GM21737 (cell line): ENCODE data around the gene CAMSAP3.
A peak's percentile ranks its signal among the peaks of the same experiment; 100 is the strongest.

Experiments
- ATAC-seq: cut with Tn5 transposase; IDR thresholded peaks from one replicate; pipeline ENCODE4 v1.9.1; 2021; ENCODE audit warnings: mild to moderate bottlenecking, moderate library complexity; ENCODE audit not compliant: unreplicated experiment

CAMSAP3 gene, protein sequence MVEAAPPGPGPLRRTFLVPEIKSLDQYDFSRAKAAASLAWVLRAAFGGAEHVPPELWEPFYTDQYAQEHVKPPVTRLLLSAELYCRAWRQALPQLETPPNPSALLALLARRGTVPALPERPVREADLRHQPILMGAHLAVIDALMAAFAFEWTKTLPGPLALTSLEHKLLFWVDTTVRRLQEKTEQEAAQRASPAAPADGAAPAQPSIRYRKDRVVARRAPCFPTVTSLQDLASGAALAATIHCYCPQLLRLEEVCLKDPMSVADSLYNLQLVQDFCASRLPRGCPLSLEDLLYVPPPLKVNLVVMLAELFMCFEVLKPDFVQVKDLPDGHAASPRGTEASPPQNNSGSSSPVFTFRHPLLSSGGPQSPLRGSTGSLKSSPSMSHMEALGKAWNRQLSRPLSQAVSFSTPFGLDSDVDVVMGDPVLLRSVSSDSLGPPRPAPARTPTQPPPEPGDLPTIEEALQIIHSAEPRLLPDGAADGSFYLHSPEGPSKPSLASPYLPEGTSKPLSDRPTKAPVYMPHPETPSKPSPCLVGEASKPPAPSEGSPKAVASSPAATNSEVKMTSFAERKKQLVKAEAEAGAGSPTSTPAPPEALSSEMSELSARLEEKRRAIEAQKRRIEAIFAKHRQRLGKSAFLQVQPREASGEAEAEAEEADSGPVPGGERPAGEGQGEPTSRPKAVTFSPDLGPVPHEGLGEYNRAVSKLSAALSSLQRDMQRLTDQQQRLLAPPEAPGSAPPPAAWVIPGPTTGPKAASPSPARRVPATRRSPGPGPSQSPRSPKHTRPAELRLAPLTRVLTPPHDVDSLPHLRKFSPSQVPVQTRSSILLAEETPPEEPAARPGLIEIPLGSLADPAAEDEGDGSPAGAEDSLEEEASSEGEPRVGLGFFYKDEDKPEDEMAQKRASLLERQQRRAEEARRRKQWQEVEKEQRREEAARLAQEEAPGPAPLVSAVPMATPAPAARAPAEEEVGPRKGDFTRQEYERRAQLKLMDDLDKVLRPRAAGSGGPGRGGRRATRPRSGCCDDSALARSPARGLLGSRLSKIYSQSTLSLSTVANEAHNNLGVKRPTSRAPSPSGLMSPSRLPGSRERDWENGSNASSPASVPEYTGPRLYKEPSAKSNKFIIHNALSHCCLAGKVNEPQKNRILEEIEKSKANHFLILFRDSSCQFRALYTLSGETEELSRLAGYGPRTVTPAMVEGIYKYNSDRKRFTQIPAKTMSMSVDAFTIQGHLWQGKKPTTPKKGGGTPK

DNA sequence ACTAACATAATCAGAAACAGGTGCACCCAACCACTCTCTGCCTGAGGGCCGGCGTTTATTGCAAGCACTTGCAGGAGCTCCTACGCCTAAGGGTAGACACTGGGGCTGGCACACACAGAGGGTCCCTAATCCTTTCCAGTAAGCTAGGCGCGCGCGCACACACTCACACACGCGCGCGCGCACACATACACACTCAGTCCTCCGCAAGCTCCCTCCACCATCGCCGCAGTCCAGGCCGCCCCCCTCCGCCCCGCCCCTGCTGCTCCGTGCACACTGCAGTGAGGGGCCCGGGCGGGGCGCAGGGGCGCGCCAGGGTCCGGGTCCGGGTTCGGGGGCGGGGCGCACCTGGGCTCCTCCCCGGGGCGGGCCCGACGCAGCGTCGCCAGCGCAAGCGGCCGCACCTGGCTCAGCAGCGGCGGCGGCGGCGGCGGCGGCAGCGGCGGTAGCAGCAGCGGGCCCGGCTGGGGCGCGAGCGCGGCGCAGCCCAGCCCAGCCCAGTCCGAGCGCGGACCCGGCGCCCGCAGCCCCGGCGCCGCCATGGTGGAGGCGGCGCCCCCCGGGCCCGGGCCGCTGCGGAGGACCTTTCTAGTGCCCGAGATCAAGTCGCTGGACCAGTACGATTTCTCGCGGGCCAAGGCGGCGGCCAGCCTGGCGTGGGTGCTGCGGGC is at the start of gene CAMSAP3:
Gene CAMSAP3, plus strand, starts transcription at position 398 of the 668 bp plus-strand sequence. Its CDS starts 140 bp downstream, at position 538.
- ATAC-seq, result peak; percentile 52

DNA sequence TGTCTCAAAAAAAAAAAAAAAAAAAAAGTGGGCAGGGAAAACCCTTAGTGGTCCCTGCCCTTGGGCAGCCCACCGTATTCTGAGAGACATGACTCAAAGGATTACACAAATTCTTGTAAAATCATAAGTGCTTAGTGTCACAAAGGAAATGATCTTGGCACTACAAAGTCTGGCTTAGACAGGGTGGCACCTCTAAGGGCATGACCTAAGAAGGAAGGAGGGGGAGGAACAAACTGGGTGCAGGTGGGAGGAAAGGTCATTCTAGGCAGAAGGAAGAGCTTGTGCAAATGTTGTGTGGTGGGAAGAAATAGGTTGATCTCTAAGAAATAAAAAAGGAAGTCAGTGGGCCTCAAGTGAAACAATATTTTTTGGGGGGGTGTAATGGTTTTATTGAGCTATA is 49.8 kb upstream of the CAMSAP3 start:
- ATAC-seq, result no peak

DNA sequence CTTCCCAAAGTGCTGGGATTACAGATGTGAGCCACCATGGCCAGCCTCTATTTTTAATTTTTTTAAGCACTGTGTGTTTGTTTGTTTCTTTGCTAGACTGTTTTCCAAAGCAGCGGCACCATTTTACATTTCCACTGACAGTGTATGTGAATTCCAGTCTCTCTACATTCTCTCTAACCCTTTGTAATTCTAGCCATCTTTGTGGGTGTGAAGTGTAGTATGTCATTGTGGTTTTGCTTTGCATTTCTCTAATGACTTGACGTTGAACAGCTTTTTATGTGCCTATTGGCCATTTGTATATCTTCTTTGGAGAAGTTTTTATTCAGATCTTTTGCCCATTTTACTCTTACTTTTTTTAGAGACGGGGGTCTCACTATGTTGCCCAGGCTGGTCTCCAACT is 48.5 kb upstream of the CAMSAP3 start:
- no peak for ATAC-seq

DNA sequence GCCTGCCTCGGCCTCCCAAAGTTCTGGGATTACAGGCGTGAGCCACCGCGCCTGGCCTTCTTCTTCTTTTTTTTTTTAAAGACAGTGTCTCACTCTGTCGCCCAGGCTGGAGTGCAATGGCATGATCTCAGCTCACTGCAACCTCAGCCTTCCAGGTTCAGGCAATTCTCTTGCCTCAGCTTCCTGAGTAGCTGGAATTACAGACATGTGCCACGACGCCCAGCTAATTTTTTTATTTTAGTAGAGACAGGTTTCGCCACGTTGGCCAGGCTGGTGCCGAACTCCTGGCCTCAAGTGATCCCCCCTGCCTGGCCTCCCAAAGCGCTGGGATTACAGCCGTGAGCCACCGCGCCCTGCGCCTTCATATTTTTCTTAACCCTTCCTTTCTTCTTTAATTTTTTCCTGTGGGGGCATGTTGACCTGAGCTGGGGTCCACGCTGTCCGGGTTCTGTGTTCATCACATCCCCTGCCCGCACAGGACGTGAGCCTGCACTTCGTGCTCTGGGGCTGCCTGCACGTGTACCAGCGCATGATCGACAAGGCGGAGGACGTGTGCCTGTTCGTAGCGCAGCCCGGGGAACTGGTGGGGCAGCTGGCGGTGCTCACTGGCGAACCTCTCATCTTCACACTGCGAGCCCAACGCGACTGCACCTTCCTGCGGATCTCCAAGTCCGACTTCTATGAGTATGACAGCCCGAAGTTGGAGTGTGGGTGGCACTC is 46.1 kb upstream of the CAMSAP3 start:
- no peak for ATAC-seq

DNA sequence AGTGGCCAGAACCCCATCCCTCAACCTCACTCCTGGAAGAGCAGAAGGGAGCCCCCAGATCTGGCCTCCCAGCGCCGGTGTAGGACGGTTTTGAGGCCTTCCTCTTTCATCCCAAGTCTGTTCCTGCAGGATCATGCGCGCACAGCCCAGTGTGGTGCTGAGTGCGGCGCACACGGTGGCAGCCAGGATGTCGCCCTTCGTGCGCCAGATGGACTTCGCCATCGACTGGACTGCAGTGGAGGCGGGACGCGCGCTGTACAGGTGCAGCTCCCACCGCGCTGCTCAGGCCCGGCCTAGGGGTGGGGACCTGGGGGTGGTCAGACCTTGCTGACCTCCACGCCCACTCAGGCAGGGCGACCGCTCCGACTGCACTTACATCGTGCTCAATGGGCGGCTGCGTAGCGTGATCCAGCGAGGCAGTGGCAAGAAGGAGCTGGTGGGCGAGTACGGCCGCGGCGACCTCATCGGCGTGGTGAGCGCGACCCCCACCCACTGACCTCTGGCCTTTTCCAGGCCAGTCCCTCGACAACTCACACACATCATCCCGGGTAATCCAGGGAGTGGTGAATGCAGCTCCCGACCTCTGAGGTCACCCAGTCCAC is 45.4 kb upstream of the CAMSAP3 start:
- ATAC-seq, result no peak

DNA sequence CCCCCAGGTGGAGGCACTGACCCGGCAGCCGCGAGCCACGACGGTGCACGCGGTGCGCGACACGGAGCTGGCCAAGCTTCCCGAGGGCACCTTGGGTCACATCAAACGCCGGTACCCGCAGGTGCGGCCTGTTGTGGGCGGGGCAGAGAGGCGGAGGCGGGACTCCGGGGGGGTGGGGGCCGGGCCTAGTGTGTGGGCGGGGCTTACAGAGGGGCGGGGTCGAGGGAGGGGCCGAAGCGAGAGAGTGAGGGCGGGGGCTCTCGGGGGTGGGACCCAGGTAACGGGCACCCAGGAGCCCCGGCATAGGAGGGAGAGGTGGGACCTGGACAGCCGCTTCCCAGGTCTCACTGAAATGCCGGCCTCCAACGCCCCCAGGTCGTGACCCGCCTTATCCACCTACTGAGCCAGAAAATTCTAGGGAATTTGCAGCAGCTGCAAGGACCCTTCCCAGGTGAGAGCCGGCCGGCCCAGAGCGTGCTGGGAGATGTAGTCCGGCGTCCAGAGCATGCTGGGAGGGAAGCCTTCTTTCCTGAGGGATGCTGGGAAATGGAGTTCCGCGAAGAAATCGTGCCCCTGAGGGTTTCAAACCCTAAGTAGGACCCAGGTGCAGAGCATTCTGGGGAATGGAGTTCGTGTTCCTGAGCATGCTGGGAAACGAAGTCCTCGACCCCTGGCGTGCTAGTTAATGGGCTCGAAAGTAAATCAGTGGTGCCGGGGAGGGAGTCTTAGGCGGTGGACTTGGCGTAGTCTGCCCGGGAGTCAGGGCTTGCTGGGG is 44.5 kb upstream of the CAMSAP3 start:
- ATAC-seq, result no peak

DNA sequence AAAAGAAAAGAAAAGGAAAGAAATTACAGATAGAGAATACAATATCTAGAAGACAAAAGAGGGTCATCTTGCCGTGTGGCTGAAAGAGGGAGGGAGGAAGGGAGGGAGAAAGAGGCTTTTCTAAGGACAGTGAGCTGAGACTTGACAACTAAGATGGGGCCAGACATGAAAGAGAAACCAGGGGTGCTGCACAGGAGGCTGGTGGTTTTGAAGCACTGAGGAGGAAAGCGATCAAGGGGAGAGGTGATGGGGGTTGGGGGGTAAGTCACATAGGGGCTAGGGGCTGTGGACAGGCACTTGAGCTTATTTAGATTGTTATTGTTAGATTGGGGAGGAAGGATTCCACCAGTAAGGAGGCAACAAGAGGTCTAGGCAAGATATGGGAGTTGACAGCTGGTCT is 42.9 kb upstream of the CAMSAP3 start:
- no peak for ATAC-seq

DNA sequence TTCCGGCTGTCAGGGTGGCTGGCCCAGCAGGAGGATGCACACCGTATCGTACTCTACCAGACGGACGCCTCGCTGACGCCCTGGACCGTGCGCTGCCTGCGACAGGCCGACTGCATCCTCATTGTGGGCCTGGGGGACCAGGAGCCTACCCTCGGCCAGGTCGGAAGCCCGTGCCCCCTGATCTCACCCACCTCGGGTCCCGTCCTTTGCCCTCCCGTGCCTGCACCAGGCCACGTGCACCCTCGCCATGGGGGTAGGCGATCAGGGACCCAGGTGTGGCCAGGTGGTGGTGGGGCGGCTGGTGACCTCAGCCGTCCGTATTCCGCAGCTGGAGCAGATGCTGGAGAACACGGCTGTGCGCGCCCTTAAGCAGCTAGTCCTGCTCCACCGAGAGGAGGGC is 41.1 kb upstream of the CAMSAP3 start:
- no peak for ATAC-seq

DNA sequence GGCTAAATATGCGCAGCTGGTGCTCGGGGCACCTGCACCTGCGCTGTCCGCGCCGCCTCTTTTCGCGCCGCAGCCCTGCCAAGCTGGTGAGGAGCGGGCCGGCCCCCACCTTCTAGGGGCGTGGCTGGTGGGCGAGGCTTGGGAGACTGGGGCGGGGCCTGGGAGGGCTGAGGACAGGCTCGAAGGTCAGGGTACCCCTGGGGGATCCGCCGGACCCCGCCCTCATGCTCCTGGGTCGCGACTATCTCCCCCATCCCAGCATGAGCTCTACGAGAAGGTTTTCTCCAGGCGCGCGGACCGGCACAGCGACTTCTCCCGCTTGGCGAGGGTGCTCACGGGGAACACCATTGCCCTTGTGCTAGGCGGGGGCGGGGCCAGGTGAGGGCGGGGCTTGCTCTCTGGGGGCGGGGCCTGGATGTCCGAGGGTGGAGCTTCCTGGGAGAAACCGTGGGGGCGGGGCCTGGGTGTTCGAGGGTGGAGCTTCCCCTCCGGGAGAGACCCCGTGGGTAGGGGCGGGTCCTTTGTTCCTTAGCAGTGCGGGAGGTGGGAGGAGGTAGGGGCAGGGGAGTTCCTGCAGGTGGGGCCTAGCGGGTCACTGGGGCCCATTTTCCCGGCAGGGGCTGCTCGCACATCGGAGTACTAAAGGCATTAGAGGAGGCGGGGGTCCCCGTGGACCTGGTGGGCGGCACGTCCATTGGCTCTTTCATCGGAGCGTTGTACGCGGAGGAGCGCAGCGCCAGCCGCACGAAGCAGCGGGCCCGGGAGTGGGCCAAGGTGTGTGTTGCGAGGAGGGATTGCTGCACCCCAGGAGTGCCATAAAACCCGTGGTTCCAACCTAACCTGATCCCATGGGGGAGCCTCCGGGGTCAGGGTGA is 40.4 kb upstream of the CAMSAP3 start:
- no peak for ATAC-seq

DNA sequence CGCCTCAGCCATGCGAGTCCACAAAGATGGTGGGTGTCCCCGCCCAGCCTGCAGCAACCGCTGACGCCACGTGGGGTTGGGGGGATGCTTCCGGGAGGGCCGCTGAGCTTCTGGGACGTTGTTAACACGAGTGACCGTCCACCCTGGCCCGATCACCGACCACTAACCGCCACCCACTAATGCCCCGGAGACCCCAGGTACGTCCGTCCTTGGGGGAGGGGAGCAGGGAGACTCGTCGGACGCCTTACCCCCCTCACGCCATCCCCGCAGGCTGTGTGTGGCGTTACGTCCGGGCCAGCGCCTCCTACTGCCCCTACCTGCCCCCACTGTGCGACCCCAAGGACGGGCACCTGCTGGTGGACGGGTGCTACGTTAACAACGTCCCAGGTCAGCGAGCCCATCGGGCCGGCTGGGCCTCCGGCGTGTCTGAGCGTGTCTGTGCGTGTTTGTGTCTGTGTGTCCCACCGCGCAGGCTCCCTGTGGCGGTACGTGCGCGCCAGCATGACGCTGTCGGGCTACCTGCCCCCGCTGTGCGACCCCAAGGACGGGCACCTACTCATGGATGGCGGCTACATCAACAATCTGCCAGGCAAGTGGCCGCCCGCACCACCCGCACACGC is 38.9 kb upstream of the CAMSAP3 start:
- ATAC-seq, result no peak

DNA sequence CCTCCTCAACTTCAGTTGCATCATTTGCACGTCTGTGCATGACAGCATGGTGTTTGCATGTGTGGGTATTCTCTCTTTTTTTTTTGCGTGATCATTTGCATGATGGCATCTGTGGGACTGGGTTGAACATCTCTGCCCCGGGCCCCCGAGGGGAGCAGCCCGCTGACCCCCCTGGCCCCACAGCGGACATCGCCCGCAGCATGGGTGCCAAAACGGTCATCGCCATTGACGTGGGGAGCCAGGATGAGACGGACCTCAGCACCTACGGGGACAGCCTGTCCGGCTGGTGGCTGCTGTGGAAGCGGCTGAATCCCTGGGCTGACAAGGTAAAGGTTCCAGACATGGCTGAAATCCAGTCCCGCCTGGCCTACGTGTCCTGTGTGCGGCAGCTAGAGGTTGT is 37.0 kb upstream of the CAMSAP3 start:
- no peak for ATAC-seq

DNA sequence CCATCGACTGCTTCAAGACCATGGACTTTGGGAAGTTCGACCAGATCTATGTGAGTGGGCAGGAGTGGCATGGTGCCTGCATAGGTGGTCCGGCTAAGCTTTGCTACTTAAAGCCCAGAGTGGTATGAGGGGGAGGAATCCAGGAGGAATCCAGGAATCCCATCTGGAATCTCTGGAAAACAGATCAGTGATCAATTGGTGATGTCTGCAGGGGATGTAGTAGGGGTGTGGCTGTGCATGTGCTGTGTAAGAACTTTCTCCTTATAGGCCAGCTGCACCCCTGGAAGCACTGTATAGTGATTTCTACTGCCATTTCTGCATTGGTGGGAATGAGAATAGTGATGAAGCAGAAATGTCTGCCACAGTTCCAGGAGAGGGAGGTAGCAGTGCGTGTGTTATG is 36.6 kb upstream of the CAMSAP3 start:
- ATAC-seq, result no peak

DNA sequence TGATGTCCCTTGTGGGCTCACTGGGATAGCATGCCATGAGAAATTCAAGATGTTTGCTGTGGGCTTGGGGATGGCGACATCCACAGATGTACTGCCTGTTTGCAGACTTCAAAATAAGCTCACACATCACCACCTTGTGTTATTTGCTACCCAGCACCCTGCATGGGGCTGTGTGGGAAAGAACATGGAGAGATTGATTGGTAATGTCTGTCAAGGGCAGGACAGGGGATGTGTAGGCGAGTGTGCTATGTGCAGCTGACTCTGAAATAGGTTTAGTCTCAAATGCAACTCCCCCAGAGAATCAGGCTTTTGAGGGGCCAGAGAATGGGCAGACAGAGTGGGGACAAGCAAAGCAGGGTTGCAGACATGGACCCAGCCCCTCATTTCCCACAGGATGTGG is 35.4 kb upstream of the CAMSAP3 start:
- ATAC-seq, result no peak

DNA sequence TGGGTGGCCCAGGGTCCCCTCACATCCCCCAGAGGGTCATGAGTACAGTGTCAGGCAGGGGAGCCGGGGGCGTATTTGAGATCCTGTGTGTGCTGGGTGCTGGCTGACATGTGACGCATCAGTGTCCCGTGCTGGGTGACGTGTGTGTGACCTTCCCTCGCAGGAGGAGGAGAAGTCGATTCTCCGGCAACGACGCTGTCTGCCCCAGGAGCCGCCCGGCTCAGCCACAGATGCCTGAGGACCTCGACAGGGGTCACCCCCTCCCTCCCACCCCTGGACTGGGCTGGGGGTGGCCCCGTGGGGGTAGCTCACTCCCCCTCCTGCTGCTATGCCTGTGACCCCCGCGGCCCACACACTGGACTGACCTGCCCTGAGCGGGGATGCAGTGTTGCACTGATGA is 34.3 kb upstream of the CAMSAP3 start:
- ATAC-seq, result no peak

DNA sequence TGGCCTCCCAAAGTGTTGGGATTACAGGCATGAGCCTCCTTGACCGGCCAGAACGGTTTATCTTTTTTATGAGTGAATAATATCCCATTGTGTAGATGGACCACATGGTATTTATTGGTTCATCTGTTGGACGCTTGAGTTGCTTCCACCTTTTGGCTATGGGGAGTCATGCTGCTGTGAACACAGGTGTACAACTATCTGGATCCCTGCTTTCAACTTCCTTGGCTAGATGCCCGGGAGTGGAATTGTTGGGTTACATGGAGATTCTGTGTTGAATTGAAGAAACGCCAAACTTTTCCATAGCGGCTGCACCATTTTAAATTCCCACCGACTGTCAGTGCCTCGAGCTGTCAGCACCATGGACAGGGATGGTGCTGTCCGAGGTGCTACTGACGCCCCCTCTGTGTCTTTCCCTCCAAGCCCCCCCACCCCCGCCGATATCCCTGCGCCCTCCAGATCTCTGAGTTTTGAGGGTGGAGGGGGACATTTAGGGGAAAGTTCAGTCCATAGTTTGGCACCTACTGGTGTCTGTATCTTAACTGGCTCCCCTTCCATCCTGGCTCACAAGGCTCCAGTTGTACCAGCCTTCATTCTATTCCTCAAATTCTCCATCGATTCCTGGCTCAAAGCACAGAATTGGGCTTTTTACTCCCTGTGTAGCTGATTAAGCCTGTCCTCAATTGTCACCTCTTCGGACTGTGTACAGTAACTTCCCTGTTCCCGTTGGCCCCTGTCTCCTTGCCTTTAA is 32.8 kb upstream of the CAMSAP3 start:
- no peak for ATAC-seq

DNA sequence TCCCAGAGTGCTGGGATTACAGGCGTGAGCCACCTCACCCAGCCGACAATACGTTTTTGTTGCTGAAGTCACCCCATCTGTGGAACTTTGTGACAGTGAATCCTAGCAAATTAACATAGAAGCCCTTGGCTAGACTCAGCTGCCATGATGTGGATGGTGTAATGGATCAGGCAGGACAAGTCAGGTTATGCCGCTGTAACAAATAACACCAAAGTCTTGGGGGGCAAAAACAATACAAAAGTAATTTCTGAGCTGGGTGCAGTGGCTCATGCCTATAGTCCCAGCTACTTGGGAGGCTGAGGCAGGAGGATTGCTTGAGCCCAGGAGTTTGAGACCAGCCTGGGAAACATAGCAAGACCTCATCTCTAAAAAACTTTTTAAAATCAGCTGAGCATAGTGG is 30.8 kb upstream of the CAMSAP3 start:
- ATAC-seq, result no peak

DNA sequence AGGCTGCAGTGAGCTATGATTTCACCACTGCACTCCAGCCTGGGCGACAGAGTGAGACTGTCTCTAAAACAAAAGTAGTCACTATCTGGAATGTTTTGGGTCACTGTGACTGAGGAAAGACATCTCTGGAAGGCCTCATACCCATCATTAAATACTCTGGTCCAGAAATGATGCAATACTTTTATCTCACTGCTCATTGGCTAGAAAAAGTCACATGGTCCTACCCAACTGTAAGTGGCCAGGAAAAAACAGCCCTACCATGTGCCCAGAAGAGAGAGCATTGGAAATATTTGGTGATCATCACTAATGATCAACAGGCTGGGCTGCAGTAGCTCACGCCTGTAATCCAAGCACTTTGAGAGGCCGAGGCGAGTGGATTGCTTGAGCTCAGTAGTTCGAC is 30.3 kb upstream of the CAMSAP3 start:
- no peak for ATAC-seq
